MV-4-11 (cell line): ENCODE measurements around the gene RELB.
"Not testable (repeated sequence)": the region's sequence is repeated elsewhere in the genome, so short reads cannot be mapped to it uniquely, and the experiment has no call there.

ENCODE experiments used
- DNase-seq: peaks from one replicate; lab custom pipeline; 2025; lab: John Stamatoyannopoulos, UW

The RELB gene

GRCh38 chr19:44987148-44987675, 14.1 kb upstream of the RELB start:
- peak; percentile 62 for DNase-seq

GRCh38 chr19:44988273-44988672, 13.0 kb upstream of the RELB start:
- DNase-seq: no peak

- DNase-seq: peak; percentile 60
Observed at GRCh38 chr19:44988896-44989556, 12.2 kb upstream of the RELB start.

- DNase-seq: no peak
Observed at GRCh38 chr19:44990459-44990858, 10.8 kb upstream of the RELB start.

DNA sequence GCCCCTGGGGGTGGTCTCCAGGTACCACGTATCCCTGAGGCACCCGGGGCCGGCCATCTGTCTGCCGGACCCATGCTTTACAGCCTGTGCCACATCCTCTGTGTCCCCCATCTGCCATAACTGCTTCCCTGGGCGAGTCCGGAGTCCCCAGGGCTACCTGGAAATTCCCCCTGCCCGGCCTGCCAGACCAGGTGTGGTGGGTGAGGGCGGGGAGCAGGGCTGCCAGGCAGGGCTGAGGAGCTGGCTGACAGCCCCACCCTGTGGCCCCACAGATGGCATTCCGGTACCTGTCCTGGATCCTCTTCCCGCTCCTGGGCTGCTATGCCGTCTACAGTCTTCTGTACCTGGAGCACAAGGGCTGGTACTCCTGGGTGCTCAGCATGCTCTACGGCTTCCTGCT, 10.3 kb upstream of the RELB start:
- DNase-seq: no peak

DNA sequence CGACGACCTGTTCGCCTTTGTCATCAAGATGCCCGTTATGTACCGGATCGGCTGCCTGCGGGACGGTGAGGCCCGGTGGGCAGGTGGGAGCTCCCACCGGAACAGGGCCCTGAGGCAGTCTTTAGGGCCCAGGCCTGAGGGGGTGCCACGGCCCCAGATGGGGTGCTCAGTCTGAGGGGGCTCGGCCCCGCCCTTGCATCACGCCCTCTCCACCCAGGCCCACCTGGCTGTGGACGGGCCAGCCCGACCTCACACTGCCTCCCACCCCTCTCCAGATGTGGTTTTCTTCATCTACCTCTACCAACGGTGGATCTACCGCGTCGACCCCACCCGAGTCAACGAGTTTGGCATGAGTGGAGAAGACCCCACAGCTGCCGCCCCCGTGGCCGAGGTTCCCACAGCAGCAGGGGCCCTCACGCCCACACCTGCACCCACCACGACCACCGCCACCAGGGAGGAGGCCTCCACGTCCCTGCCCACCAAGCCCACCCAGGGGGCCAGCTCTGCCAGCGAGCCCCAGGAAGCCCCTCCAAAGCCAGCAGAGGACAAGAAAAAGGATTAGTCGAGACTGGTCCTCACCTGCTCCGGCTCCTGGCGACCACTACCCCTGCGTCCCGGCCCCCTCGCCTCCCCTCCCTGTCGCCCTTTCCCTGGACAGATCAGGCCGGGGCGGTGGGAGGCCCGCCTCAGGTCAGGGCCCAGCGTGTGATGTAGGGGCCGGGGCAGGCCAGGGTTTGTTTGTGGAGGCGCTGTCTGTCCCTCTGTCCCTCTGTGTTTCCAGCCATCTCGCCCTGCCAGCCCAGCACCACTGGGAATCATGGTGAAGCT, 8.7 kb upstream of the RELB start:
- DNase-seq: no peak

GRCh38 chr19:44993526-44993925, 7.7 kb upstream of the RELB start:
- no peak for DNase-seq

- no peak for DNase-seq
Observed at GRCh38 chr19:44993926-44994537, 7.2 kb upstream of the RELB start.

DNA sequence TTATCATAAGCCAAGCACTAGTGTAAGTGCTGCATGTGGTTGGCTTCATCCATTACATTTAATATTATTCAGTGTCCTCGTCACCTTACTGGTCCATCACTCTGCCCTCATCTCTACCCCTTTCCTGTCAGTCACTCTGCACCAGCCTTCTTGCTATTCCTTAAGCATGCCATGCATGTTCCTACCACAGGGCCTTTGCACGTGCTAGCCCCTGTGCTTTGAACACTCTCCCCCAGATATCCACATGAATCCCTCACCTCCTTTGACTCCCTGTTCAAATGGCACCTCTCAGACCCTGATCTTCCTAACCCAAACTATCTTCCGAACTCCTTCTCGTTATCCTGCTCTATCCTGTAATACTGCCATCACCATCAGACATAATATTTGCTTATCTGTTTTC, 3.2 kb upstream of the RELB start:
- no peak for DNase-seq

DNA sequence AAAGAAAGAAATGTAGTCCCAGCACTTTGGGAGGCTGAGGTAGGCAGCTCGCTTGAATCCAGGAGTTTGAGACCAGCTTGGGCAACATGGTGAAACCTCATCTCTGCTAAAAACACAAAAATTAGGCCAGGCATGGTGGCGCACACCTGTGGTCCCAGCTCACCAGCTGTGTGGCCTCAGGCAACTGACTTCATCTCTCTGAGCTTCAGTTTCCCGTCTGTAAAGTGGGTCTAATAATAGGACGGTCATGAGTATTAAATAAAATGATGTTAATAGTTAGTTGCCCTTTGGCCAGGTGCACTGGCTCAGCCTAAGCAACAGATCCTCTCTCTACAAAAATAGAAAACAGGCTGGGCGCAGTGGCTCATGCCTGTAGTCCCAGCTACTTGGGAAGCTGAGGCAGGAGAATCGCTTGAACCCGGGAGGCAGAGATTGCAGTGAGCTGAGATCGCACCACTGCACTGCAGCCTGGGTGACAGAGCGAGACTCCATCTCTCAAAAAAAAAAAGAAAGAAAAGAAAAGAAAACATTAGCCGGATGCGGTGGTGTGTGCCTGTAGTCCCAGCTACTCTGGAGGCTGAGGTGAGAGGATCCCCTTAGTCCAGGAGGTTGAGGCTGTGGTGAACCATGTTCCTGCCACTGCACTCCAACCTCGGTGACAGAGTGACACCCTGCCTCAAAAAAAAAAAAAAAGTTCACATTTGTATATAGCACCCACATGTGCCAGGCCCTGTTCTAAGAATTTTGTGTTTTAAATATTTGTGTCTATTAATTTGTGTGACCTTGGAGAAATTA, 1.9 kb upstream of the RELB start:
- DNase-seq: not testable (repeated sequence)

- not testable (repeated sequence) for DNase-seq
Observed at GRCh38 chr19:45000665-45001064, 599 bp upstream of the RELB start.

DNA sequence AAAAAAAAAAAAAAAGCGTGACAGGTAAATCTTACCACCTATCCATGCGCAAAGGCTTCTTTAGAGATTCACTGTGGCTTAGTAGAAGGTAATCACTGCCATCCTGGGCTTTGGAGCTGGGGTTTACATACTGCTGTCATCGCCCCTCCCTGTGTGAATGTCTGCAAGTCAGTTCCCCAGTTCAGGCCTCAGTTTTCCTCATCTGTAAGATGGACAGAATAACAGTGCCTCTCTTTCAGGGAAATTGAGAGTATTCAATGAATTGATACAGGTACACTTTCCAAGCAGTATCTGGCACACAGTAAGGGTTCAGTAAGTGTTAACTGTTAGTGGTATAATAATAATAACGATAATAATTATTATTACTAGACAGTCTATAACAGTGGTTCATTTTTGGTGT, 2.2 kb downstream of the RELB start:
- no peak for DNase-seq

DNA sequence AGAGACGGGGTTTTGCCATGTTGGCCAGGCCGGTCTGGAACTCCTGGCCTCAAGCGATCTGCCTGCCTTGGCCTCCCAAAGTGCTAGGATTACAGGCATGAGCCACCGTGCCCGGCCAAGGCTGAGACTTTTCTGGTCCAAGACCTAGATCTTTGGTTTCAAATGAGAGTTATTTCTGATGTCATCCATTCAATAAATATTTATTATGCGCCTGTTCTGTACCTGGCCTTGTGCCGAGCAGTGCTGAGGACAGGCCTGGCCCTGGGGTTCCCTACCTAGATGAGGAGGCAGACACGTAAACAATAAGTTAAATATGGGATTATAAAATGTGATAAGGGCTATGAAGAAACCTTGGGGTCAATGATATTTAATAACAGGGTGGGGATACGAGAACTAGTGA, 4.5 kb downstream of the RELB start:
- DNase-seq: no peak

DNA sequence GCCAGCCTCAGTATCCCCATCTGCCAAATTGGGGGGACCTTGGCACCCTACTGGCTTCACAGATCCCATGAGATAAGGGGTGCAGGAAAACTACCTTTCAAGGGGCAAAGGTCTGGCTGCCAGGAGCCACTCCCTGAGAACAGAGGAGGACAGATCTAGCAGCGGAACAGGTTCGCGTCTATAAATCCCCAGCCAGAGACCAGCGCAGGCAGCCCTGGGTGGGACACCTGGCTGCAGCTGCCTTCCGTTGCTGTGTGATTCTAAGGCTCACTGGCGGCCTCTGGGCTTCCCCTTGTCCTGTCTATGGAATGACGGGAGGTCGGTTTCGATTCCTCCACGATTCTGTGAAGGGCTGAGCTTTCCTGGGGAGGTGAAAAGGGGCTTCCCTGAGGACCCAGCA, 7.3 kb downstream of the RELB start:
- DNase-seq: peak; percentile 58

DNA sequence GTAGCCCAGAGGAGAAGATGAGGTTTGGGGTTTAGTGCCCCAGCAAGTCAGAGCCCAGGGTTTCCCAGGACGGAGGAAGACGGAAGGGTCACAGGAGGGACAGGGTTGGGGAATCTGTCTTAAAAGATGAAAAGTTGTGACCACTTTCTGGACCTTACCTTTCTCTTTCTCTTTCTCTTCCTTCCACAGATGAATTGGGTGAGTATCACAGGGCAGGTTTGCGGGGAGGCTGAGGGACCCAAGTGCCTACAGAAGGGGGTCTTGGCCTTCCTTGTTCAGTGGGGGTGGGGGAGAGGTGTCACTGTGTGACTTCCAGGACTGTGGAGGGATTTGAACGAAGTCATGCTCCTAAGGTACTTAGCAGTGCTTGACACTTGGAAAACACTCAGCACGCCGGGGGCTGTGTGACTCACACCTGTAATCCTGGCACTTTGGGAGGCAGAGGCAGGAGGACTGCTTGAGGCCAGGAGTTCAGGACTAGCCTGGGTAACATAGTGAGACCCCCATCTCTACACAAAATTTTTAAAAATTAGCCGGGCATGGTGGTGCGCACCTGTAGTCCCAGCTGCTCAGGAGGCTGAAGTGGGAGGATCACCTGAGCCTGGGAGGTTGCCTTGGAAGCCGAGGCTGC, 8.5 kb downstream of the RELB start:
- no peak for DNase-seq

GRCh38 chr19:45010306-45010705, 9.0 kb downstream of the RELB start:
- DNase-seq: no peak

DNA sequence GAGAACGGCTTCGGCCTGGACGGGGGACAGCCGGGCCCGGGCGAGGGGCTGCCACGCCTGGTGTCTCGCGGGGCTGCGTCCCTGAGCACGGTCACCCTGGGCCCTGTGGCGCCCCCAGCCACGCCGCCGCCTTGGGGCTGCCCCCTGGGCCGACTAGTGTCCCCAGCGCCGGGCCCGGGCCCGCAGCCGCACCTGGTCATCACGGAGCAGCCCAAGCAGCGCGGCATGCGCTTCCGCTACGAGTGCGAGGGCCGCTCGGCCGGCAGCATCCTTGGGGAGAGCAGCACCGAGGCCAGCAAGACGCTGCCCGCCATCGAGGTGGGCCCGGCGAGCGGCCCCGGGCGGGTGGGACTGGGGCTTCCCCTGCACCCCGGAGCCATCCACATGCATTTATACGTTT, 10.7 kb downstream of the RELB start:
- no peak for DNase-seq

DNA sequence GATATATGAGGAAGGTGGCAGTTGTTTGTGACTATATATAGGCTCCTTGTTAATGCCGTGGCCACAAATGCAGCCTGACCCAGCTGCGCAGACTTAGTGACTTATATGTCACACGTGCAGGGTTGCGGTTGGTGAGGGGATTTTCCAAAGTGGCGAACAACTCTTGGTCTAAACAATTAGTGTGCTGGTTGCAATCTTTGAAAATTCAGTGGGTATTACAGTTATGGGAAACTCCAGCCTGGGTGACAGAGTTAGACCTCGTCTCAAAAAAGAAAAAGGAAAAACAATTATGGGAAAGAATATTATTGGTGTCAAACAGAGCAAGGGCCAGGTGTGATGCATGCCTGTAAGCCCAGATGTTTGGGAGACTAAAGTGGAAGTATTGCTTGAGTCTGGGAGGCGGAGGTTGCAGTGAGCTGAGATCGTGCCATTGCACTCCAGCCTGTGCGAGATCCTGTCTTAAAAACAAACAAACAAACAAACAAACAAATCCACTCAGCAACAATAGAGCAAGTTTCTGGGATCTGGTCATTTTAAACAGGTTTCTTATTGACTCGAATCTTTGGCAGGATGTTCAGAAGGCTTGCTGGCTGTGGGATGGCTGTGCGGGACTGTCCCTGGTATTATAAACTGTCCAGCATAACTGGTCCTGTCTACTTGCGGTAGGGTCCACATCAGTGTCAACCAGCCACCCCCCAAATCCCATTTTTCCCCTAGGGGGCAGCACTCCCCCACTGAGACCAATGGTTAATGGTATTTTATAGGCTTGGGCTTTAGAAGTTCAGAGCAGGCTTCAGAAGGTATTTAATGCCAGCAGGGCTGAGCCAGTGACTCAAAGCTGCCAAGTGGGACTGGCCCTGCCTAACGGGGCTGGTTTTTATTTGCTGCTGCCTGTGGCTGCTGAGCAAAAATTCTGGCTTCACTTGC, 15.4 kb downstream of the RELB start:
- DNase-seq: peak; percentile 98

DNA sequence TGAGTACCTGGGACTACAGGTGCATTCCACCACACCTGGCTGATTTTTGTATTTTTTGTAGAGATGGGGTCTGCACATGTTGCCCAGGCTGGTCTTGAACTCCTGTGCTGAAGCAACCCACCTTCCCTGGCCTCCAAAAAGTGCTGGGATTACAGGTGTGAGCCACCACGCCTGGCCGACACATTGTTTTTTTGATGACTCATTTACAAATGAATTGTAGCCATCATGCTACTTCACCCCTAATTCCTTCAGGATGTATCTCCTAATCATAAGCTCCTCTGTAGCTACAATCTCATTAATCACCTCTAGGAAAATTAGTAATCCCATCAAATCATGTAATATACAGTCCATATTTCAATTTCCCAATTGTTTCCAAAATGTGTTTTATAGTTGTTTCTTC, 17.9 kb downstream of the RELB start:
- no peak for DNase-seq

DNA sequence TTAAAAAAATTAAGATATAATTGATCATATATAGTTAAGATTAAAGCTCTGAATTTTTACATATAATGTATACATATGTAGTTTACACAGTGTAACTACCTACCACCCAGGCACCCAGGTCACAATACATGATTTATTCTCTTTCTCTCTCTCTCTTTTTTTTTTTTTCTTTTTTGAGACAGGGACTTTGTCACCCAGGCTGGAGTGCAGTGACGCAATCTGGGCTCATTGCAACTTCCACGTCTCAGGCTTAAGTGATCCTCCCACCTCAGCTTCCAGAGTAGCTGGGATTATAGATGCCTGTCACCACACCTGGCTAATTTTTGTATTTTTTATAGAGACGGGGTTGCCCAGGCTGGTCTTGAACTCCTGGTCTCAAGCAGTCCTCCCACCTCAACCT, 18.8 kb downstream of the RELB start:
- DNase-seq: peak; percentile 73

DNA sequence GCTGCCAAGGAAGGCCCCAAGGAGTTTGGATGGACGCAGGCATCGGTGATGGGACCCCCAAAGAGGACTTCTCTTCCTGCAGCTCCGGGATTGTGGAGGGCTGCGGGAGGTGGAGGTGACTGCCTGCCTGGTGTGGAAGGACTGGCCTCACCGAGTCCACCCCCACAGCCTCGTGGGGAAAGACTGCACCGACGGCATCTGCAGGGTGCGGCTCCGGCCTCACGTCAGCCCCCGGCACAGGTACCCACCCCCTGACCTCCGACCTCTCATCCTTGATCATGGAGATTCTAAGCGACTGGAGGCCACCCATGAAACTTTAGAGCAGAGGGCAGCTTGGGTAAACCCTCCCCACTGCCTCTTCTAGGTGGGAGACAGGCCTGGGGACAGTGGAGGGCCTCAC, 20.7 kb downstream of the RELB start:
- no peak for DNase-seq
